Globus pallidus (tissue), 1 donor: ENCODE results near the gene MALAT1.
"Not testable (repeated sequence)": the region's sequence is repeated elsewhere in the genome, so short reads cannot be mapped to it uniquely, and the experiment has no call there.

Experiments used
- DNase-seq: peaks from one replicate; pipeline ENCODE4 v3.0.0-alpha.2; 2015; ENCODE audit warnings: low spot score

MALAT1 gene

GRCh38 chr11:65498977-65499712, at the start of gene MALAT1:
Gene MALAT1, plus strand, starts transcription at chr11:65499045.
- DNase-seq = peak; percentile 94

- not testable (repeated sequence) for DNase-seq
Observed at GRCh38 chr11:65451301-65451700, 47.5 kb upstream of the MALAT1 start.

GRCh38 chr11:65452259-65452658, 46.6 kb upstream of the MALAT1 start:
- DNase-seq = not testable (repeated sequence)

- no peak for DNase-seq
Observed at GRCh38 chr11:65452806-65453490, 45.9 kb upstream of the MALAT1 start.

- no peak for DNase-seq
Observed at GRCh38 chr11:65454311-65454695, 44.5 kb upstream of the MALAT1 start.

- DNase-seq = peak; percentile 90
Observed at GRCh38 chr11:65454696-65455456, 44.0 kb upstream of the MALAT1 start.

- DNase-seq = no peak
Observed at GRCh38 chr11:65456418-65456817, 42.4 kb upstream of the MALAT1 start.

GRCh38 chr11:65459552-65459951, 39.3 kb upstream of the MALAT1 start:
- no peak for DNase-seq

- not testable (repeated sequence) for DNase-seq
Observed at GRCh38 chr11:65465471-65465870, 33.4 kb upstream of the MALAT1 start.

GRCh38 chr11:65467306-65467705, 31.5 kb upstream of the MALAT1 start:
- DNase-seq = not testable (repeated sequence)

- no peak for DNase-seq
Observed at GRCh38 chr11:65468874-65469333, 29.9 kb upstream of the MALAT1 start.

- DNase-seq = no peak
Observed at GRCh38 chr11:65470433-65471049, 28.3 kb upstream of the MALAT1 start.

- peak; percentile 77 for DNase-seq
Observed at GRCh38 chr11:65471447-65471891, 27.4 kb upstream of the MALAT1 start.

GRCh38 chr11:65472588-65473277, 26.1 kb upstream of the MALAT1 start:
- DNase-seq = not testable (repeated sequence)

- no peak for DNase-seq
Observed at GRCh38 chr11:65473278-65473860, 25.5 kb upstream of the MALAT1 start.

- no peak for DNase-seq
Observed at GRCh38 chr11:65474864-65475263, 24.0 kb upstream of the MALAT1 start.

- no peak for DNase-seq
Observed at GRCh38 chr11:65476632-65477148, 22.2 kb upstream of the MALAT1 start.

- peak; percentile 97 for DNase-seq
Observed at GRCh38 chr11:65477149-65477965, 21.5 kb upstream of the MALAT1 start.

- no peak for DNase-seq
Observed at GRCh38 chr11:65478388-65479183, 20.3 kb upstream of the MALAT1 start.
